ENCODE results near the gene TSPAN18.

Gene TSPAN18

DNA sequence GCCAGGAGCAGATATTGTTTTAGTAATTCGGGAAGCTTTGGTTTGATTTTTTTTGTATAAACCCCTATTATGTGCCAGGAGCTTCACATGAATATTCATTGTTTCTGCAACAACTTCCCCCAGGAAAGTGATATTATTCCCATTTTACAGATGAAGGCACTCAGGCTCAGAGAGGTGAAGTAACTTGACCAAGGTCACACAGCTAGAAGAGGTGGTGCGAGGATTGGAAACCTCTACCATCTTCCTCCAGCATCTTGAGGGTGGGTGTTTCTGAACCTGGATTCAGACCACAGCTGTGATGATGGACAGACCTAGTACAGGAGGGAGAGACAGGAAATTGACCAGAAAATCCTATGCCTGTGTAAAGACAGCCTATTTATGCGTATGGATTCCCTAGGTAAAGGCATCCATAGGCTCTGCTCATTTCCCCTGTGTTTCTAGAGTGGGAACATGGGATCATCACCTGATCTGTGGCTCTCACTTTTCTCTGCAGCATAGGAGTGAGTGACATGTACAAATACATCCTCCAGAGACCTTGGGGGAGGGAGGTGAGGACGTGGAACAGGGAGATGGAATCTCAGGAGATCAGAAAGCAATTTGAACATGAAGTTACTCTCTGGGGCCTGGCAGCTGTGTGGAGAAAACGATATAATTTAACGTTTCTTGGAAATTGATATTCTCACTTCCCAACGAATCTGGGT is 81.4 kb downstream of the TSPAN18 start:
- no peaks in the 10 kb centered on the region for H3K36me3 ChIP-seq (ENCODE audit: insufficient read depth, low read length)
- H2AFZ ChIP-seq (ENCODE audit: low read length) = no peak overlapping the region
- no peak overlapping the region for H3K4me3 ChIP-seq (ENCODE audit: low read length, poor library complexity, severe bottlenecking)
- no peak overlapping the region for H3K9ac ChIP-seq (ENCODE audit: low read depth, low read length, poor library complexity, severe bottlenecking)
- H3K27me3 ChIP-seq (ENCODE audit: insufficient read depth, low read length, poor library complexity, severe bottlenecking) = no peaks in the 10 kb centered on the region
- H3K9me3 ChIP-seq (ENCODE audit: insufficient read depth, low read depth, low read length) = no peaks in the 10 kb centered on the region
- no peaks in the 10 kb centered on the region for H3F3A ChIP-seq (ENCODE audit: low read depth)
- no peaks in the 10 kb centered on the region for H3K79me2 ChIP-seq (ENCODE audit: insufficient read depth, low read length)
- H3K4me2 ChIP-seq (ENCODE audit: low read depth, low read length, poor library complexity, severe bottlenecking) = no peak overlapping the region
- TF ChIP-seq, protein P1, sequence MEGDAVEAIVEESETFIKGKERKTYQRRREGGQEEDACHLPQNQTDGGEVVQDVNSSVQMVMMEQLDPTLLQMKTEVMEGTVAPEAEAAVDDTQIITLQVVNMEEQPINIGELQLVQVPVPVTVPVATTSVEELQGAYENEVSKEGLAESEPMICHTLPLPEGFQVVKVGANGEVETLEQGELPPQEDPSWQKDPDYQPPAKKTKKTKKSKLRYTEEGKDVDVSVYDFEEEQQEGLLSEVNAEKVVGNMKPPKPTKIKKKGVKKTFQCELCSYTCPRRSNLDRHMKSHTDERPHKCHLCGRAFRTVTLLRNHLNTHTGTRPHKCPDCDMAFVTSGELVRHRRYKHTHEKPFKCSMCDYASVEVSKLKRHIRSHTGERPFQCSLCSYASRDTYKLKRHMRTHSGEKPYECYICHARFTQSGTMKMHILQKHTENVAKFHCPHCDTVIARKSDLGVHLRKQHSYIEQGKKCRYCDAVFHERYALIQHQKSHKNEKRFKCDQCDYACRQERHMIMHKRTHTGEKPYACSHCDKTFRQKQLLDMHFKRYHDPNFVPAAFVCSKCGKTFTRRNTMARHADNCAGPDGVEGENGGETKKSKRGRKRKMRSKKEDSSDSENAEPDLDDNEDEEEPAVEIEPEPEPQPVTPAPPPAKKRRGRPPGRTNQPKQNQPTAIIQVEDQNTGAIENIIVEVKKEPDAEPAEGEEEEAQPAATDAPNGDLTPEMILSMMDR (conservative IDR thresholded peaks at IDR 0.05; ENCODE audit: low read length) = no peak
- no peak for TF ChIP-seq EZH2phosphoT487 (IDR thresholded peaks at IDR 0.05; ENCODE audit: borderline replicate concordance)
- H3K9me2 ChIP-seq (replicated peaks; ENCODE audit: low read depth, low read length) = no peaks in the 10 kb centered on the region
- H3K4me1 ChIP-seq (ENCODE audit: insufficient read depth, low read length, poor library complexity, severe bottlenecking) = no peaks in the 10 kb centered on the region
- H4K20me1 ChIP-seq (ENCODE audit: insufficient read depth, low read length, poor library complexity, severe bottlenecking) = no peaks in the 10 kb centered on the region

DNA sequence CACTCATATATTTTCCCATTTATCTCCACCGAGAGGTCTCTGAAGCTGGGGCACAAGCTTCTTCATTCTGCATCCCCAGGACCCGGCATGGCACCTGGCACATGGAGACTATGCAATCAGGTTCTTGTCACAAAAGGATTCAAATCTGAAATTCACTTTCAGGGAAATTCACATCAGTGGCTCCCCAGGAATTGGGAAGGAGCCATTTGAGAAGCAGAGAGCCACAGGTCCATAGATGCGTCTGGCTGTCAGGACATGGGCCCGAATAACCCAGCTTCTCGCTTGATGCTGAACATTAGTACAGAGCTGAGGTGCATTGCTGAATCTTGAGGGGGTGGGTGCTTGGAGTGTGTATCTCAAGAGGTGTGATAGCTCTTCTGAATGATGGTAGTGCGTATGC is 82.5 kb downstream of the TSPAN18 start:
- no peak for TF ChIP-seq EZH2phosphoT487 (IDR thresholded peaks at IDR 0.05; ENCODE audit: borderline replicate concordance)
- TF ChIP-seq, protein P1 (conservative IDR thresholded peaks at IDR 0.05; ENCODE audit: low read length) = no peak
- Histone ChIP-seq H3K4me1 (ENCODE audit: insufficient read depth, low read length, poor library complexity, severe bottlenecking) (no peaks in the 10 kb centered on the region), H3K9me3 (ENCODE audit: insufficient read depth, low read depth, low read length) (no peaks in the 10 kb centered on the region), H3K36me3 (ENCODE audit: insufficient read depth, low read length) (no peaks in the 10 kb centered on the region), H3K79me2 (ENCODE audit: insufficient read depth, low read length) (no peaks in the 10 kb centered on the region), H3K4me2 (ENCODE audit: low read depth, low read length, poor library complexity, severe bottlenecking) (no peak overlapping the region), H3K27me3 (ENCODE audit: insufficient read depth, low read length, poor library complexity, severe bottlenecking) (no peaks in the 10 kb centered on the region), H3K9me2 (replicated peaks; ENCODE audit: low read depth, low read length) (no peaks in the 10 kb centered on the region), H3K9ac (ENCODE audit: low read depth, low read length, poor library complexity, severe bottlenecking) (no peak overlapping the region), H2AFZ (ENCODE audit: low read length) (no peak overlapping the region), H4K20me1 (ENCODE audit: insufficient read depth, low read length, poor library complexity, severe bottlenecking) (no peaks in the 10 kb centered on the region), H3F3A (ENCODE audit: low read depth) (no peaks in the 10 kb centered on the region), H3K4me3 (ENCODE audit: low read length, poor library complexity, severe bottlenecking) (no peak overlapping the region)

DNA sequence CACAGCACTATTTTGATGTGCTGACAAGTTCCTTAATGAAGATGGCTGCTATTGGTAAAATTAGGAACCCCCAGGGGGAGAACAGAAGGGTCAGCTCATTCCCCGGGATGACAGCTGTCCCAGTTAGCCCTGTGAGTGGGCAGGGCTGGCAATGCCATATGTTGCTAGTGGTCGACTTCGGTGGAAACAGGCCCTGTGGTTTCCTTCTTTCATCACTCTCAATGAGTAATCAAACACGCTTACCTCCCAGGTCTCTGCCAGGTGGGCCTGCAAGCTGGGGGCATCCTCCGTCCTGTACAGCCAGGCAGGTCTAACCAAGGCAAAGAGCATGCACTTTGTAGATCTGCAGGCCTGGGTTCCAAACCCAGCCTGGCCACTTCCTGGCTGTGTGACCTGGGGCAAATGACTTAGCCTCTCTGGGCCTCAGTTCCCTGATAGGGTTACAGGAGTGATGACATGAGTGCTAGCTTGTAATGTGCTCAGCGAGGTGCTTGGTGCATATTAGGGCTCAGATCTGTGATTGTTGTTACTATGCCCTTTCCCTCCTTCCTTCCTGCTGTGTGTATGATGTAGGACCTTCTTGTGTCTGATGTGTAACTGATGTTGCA is 85.2 kb downstream of the TSPAN18 start:
- no peak overlapping the region for H3K4me2 ChIP-seq (ENCODE audit: low read depth, low read length, poor library complexity, severe bottlenecking)
- H3K36me3 ChIP-seq (ENCODE audit: insufficient read depth, low read length) = no peaks in the 10 kb centered on the region
- no peaks in the 10 kb centered on the region for H3K79me2 ChIP-seq (ENCODE audit: insufficient read depth, low read length)
- H3K4me1 ChIP-seq (ENCODE audit: insufficient read depth, low read length, poor library complexity, severe bottlenecking) = no peaks in the 10 kb centered on the region
- no peaks in the 10 kb centered on the region for H3K27me3 ChIP-seq (ENCODE audit: insufficient read depth, low read length, poor library complexity, severe bottlenecking)
- no peaks in the 10 kb centered on the region for H3F3A ChIP-seq (ENCODE audit: low read depth)
- H3K4me3 ChIP-seq (ENCODE audit: low read length, poor library complexity, severe bottlenecking) = no peak overlapping the region
- H4K20me1 ChIP-seq (ENCODE audit: insufficient read depth, low read length, poor library complexity, severe bottlenecking) = no peaks in the 10 kb centered on the region
- no peak overlapping the region for H2AFZ ChIP-seq (ENCODE audit: low read length)
- H3K9ac ChIP-seq (ENCODE audit: low read depth, low read length, poor library complexity, severe bottlenecking) = no peak overlapping the region
- no peaks in the 10 kb centered on the region for H3K9me3 ChIP-seq (ENCODE audit: insufficient read depth, low read depth, low read length)
- TF ChIP-seq EZH2phosphoT487 (IDR thresholded peaks at IDR 0.05; ENCODE audit: borderline replicate concordance) = no peak
- TF ChIP-seq, protein P1 (conservative IDR thresholded peaks at IDR 0.05; ENCODE audit: low read length) = no peak
- H3K9me2 ChIP-seq (replicated peaks; ENCODE audit: low read depth, low read length) = no peaks in the 10 kb centered on the region
